Colonic mucosa (tissue), 4 donors: ENCODE results near the gene OR6C75. TPM values are rescaled to one million over a fixed set of nuclear protein-coding genes. Genes with fewer than 3 reads are reported as not detected.
"Not testable (repeated sequence)": the region's sequence is repeated elsewhere in the genome, so short reads cannot be mapped to it uniquely, and the experiment has no call there.

Source experiments
- DNase-seq: peaks from one replicate; pipeline ENCODE4 v3.0.0-alpha.2; 2020
- H3K27ac ChIP-seq: fragments of 200-600 bp; one replicate; pipeline ENCODE4 v1.8.0; 2021
- H3K27me3 ChIP-seq: fragments of 200-600 bp; one replicate; pipeline ENCODE4 v1.8.0; 2021
- H3K36me3 ChIP-seq: fragments of 200-600 bp; one replicate; pipeline ENCODE4 v1.8.0; 2021
- H3K4me1 ChIP-seq: fragments of 200-600 bp; one replicate; pipeline ENCODE4 v1.8.0; 2021; ENCODE audit warnings: mild to moderate bottlenecking
- H3K4me3 ChIP-seq: fragments of 200-600 bp; one replicate; pipeline ENCODE4 v1.8.0; 2021
- H3K9ac ChIP-seq, 2 donors: one replicate each; pipeline ENCODE4 v1.7.0; 2013; ENCODE audit warnings: control low read depth in 2 of 2, low read depth in 2 of 2, low read length in 2 of 2
- H3K9me3 ChIP-seq: fragments of 200-600 bp; one replicate; pipeline ENCODE4 v1.8.0; 2021
- CTCF ChIP-seq: fragments of 200-600 bp; IDR thresholded peaks from one replicate; pipeline ENCODE4 v1.8.0; 2022; ENCODE audit warnings: antibody characterized with exemption, mild to moderate bottlenecking
- intact Hi-C: fragments of 100-400 bp; cut with DNase I; formaldehyde crosslinking; loops from one replicate; pipeline ENCODE4 v1.14.1; 2022
- total RNA-seq, 2 donors: library from RNA; stranded (reverse); fragmentation: NEBNext Ultra II Directional in 1 of 2; extraction: Animal tissue kit (Norgen Biotek cat#: 25700) in 1 of 2; gene quantifications; one replicate each; pipeline ENCODE4 v1.2.1, GENCODE V29; 2021
- donor health status: healthy.
- donor health status: DM: no; HTN: no; CAD: no.
- donor health status: DM: no; HTN: no; CAD: no.

Gene OR6C75
- total RNA-seq, 2 donors from 2014 or later, result not detected

DNA sequence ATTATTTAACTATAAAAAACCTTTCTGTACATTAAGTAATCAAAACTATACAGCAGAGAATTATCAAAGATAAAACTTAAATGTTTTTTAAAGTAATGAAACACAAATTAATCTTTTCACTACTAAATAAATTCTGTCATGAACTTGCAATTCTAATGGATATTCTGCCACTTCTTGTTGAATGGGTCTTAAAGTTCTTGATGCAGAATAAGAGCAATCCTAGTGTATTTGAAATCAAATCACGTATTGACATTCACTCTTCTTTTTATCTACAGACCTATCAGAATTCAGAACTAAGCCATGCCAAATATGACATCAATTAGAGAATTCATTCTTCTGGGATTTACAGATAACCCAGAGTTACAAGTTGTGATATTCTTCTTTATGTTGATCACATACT, 37.5 kb downstream of the OR6C75 start, which contains the start of gene OR6C65:
Gene OR6C65 (plus strand): TSS at position 301 of the 400 bp plus-strand sequence. CDS start 0 bp downstream, at position 301.
- DNase-seq, result no peak
- Histone ChIP-seq H3K27me3 (no peaks in the 10 kb centered on the region), H3K4me3 (no peak within 1 kb of the TSS), H3K36me3 (no peaks in the 10 kb centered on the region), H3K9ac (no peak within 1 kb of the TSS), H3K4me1 (no peaks in the 10 kb centered on the region), H3K27ac (no peak within 1 kb of the TSS), H3K9me3 (no peaks in the 10 kb centered on the region)
- intact Hi-C loops, result no loop called here
- TF ChIP-seq CTCF, result no peak

DNA sequence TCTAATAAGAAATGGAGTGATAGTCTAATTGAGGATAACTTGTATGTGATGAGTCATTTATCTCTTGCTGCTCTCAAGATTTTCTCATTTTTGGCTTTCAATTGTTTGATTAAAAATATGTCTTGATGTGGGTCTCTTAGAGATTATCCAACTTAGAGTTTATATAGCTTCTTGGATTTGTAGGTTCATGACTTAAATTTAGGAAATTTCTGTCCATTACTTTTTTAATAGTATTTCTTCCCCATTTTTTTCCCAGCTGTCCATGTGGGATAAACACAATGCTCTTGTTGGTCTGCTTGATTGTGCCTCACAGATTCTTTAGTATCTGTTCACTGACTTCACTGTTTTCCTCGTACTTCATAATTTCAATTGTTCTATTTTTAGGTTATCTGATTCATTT, 45.1 kb downstream of the OR6C75 start:
- TF ChIP-seq CTCF, result no peak
- no peak overlapping the region for H3K4me3 ChIP-seq
- H3K4me1 ChIP-seq, result no peaks in the 10 kb centered on the region
- no peaks in the 10 kb centered on the region for H3K9me3 ChIP-seq
- no peak overlapping the region for H3K27ac ChIP-seq
- DNase-seq, result no peak
- H3K9ac ChIP-seq, result no peak overlapping the region
- intact Hi-C loops, result no loop called here
- H3K36me3 ChIP-seq, result no peaks in the 10 kb centered on the region
- no peaks in the 10 kb centered on the region for H3K27me3 ChIP-seq

- H3K27me3 ChIP-seq, DNase-seq, H3K9me3 ChIP-seq, H3K9ac ChIP-seq, H3K4me3 ChIP-seq, intact Hi-C loops, H3K4me1 ChIP-seq, H3K27ac ChIP-seq, H3K36me3 ChIP-seq: not testable (repeated sequence)
Observed at GRCh38 chr12:55409133-55409532, 46.4 kb downstream of the OR6C75 start.

- H3K36me3 ChIP-seq, H3K27ac ChIP-seq, intact Hi-C loops, H3K4me3 ChIP-seq, H3K9ac ChIP-seq, DNase-seq, H3K27me3 ChIP-seq, H3K9me3 ChIP-seq, H3K4me1 ChIP-seq: not testable (repeated sequence)
Observed at GRCh38 chr12:55412138-55412537, 49.4 kb downstream of the OR6C75 start.

DNA sequence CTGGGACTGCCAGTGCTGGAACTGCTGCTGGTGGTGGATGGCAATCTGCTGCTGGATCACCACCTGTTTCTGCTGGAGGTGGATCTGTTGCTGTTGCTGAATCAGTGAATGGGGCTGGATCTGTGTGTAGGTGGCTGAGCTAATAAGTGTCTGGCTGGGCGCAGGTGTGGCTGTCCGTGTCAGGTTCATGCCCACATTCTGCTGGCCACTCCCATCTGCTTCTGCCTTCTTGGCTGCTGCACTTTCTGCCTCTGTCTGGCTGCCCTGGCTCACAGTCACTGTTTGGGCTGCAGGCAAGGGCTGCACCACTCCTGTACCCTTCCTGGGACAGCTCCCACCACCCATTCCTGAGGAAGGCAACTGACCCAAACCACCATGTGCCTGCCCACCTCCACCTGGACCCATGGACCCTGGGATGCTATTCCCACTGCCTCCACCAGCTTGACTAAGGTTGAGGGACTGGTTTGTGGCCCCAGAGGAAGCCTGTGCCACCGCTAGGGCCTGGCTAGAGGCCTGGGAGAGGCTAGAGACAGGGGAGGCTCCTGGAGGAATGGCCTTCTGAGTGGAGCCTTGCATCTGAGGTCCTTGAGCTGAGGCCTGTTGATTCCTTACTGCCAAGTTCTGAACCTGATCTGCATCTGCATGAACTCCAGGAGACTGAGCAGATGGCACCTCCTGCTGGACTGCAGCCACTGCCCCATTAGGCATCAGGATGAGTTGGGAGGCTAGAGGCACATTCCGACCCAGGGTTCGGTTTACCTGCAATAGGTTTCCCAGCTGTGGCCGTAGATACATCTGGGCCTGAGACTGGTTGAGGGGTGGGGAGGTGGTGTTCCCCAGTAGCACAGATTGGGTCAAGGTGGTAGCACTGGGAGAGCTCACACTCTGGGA, 51.0 kb downstream of the OR6C75 start:
- intact Hi-C loops, H3K4me1 ChIP-seq, H3K36me3 ChIP-seq, H3K27ac ChIP-seq, H3K9me3 ChIP-seq, H3K9ac ChIP-seq, H3K27me3 ChIP-seq, H3K4me3 ChIP-seq, DNase-seq: not testable (repeated sequence)

- intact Hi-C loops, H3K4me3 ChIP-seq, H3K4me1 ChIP-seq, DNase-seq, H3K36me3 ChIP-seq, H3K9me3 ChIP-seq, H3K27ac ChIP-seq, H3K9ac ChIP-seq, H3K27me3 ChIP-seq: not testable (repeated sequence)
Observed at GRCh38 chr12:55414396-55414823, 51.6 kb downstream of the OR6C75 start.

DNA sequence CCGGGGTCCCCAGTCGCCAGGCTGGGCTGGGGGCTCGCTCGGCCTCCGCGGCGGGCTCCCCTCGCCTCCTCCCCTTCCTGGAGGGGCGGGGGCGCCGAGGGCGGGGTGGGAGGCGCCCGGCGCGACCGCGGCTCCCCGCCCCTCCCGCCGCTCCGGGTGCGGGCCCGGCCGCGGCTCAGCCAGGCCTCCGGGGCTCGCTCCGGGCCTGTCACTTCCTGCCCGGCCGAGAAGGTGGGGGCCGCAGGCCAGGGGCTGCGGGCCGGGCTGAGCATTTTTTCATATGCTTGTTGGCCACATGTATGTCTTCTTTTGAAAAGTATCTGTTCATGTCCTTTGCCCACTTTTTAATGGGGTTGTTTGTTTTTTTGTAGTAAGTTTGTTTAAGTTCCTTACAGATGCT, 52.1 kb downstream of the OR6C75 start:
- H3K27ac ChIP-seq, H3K27me3 ChIP-seq, intact Hi-C loops, H3K4me1 ChIP-seq, H3K9ac ChIP-seq, H3K9me3 ChIP-seq, H3K36me3 ChIP-seq, H3K4me3 ChIP-seq, DNase-seq: not testable (repeated sequence)

- intact Hi-C loops, result no loop called here
- Histone ChIP-seq H3K4me3 (no peak overlapping the region), H3K27ac (no peak overlapping the region), H3K9ac (no peak overlapping the region), H3K4me1 (no peaks in the 10 kb centered on the region), H3K9me3 (no peaks in the 10 kb centered on the region), H3K36me3 (no peaks in the 10 kb centered on the region), H3K27me3 (no peaks in the 10 kb centered on the region)
- no peak for TF ChIP-seq CTCF
- no peak for DNase-seq
Observed at GRCh38 chr12:55416961-55417360, 54.2 kb downstream of the OR6C75 start.
